Bronchial epithelial cell (primary cell): ENCODE measurements around the gene APLP2. TPM values are rescaled to one million over a fixed set of nuclear protein-coding genes. Genes with fewer than 3 reads are reported as not detected.
"Not testable (repeated sequence)": the region's sequence is repeated elsewhere in the genome, so short reads cannot be mapped to it uniquely, and the experiment has no call there.

ENCODE experiments used
- DNase-seq: peaks from one replicate; pipeline ENCODE4 v3.0.0-alpha.2; 2010; ENCODE audit warnings: low read depth
- FAIRE-seq: peaks from 2 replicates; lab custom pipeline; 2011; peaks lifted over from hg19 to GRCh38; lab: Jason Lieb, UNC
- H3K27me3 ChIP-seq: 2 replicates; pipeline ENCODE4 v1.5.1; 2011; ENCODE audit warnings: low read length; ENCODE audit not compliant: control insufficient read depth, insufficient read depth
- H3K36me3 ChIP-seq: 2 replicates; pipeline ENCODE4 v1.5.1; 2011; ENCODE audit warnings: low read length; ENCODE audit not compliant: control insufficient read depth, insufficient read depth
- H3K4me3 ChIP-seq: 2 replicates; pipeline ENCODE4 v1.5.1; 2011; ENCODE audit warnings: mild to moderate bottlenecking, low read depth, low read length, control low read depth
- CTCF ChIP-seq: IDR thresholded peaks from 2 replicates; pipeline ENCODE4 v1.5.1; 2011; ENCODE audit warnings: mild to moderate bottlenecking, moderate library complexity, low read length, control low read depth, inconsistent platforms; ENCODE audit not compliant: insufficient read depth, severe bottlenecking
- total RNA-seq: library from RNA; depleted of rRNA; stranded (reverse); fragments of >200 nt; gene quantifications from 2 replicates; pipeline ENCODE4 v1.2.1, GENCODE V29; 2014

The APLP2 gene
- total RNA-seq, 1 donor from 2014 or later = 504 TPM

GRCh38 chr11:130188585-130189347, 119.1 kb downstream of the APLP2 start:
- no peak for TF ChIP-seq CTCF
- FAIRE-seq (no peak), DNase-seq (no peak)
- Histone ChIP-seq H3K4me3 (no peak overlapping the region), H3K27me3 (no peaks in the 10 kb centered on the region), H3K36me3 (peaks cover 18% of the 10 kb centered on the region)

GRCh38 chr11:130189492-130190210, 120.0 kb downstream of the APLP2 start:
- no peak for DNase-seq
- Histone ChIP-seq H3K4me3 (no peak overlapping the region), H3K36me3 (peaks cover 25% of the 10 kb centered on the region), H3K27me3 (no peaks in the 10 kb centered on the region)
- FAIRE-seq = no peak
- no peak for TF ChIP-seq CTCF

DNA sequence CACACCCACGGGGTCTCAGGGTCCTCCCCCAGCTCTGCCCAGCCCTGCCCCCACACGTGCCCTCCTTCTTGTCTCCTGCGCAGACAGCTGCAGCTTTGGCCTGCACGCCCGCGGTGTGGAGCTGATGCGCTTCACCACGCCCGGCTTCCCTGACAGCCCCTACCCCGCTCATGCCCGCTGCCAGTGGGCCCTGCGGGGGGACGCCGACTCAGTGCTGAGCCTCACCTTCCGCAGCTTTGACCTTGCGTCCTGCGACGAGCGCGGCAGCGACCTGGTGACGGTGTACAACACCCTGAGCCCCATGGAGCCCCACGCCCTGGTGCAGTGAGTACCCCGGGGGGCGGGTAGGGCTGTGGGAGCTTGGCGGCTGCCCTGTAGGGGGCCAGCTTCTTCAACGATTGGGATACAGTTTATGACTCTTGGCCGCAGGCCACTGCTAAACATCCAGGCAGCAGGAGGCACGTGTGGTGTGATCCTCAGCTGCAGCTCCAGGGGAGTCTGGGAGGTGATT, 120.7 kb downstream of the APLP2 start:
- no peak overlapping the region for H3K4me3 ChIP-seq
- no peak for TF ChIP-seq CTCF
- FAIRE-seq (no peak), DNase-seq (no peak)
- H3K27me3 ChIP-seq = no peaks in the 10 kb centered on the region
- peaks cover 27% of the 10 kb centered on the region for H3K36me3 ChIP-seq

DNA sequence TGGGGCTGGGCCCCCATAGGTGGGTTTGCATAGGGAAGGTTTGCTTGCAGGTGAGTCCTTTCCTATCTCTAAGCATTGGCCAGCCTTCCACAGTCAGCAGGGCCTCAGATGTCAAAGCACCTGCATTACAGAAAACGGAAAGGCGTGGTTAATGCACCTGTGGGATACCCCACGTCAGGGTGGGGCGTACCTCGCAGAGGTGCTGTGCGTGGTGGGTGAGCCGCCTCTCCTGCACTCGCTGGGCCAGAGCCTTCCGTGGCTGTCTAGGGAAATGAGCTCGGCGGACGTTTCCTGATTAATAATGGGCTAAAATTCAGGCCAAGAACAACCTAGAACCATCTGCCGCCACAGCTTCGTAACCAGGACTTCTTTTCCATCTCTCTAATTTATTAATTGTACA, 122.2 kb downstream of the APLP2 start:
- no peak for TF ChIP-seq CTCF
- H3K27me3 ChIP-seq = no peaks in the 10 kb centered on the region
- FAIRE-seq = no peak
- DNase-seq = no peak
- no peak overlapping the region for H3K4me3 ChIP-seq
- peaks cover 27% of the 10 kb centered on the region for H3K36me3 ChIP-seq

GRCh38 chr11:130192845-130193267, 123.2 kb downstream of the APLP2 start:
- TF ChIP-seq CTCF = no peak
- no peaks in the 10 kb centered on the region for H3K27me3 ChIP-seq
- DNase-seq = no peak
- H3K36me3 ChIP-seq = peaks cover 32% of the 10 kb centered on the region
- FAIRE-seq = no peak
- H3K4me3 ChIP-seq = no peak overlapping the region

DNA sequence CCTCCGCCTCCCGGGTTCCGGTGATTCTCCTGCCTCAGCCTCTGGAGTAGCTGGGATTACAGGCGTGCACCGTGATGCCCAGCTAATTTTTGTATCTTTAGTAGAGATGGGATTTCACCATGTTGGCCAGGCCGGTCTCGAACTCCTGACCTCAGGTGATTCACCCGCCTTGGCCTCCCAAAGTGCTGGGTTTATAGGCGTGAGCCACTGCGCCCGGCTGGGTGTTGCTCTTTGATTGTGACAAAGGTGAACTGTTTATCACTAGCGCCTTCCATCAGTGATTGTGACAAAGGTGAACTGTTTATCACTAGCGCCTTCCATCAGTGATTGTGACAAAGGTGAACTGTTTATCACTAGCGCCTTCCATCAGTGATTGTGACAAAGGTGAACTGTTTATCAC, 123.9 kb downstream of the APLP2 start:
- peaks cover 33% of the 10 kb centered on the region for H3K36me3 ChIP-seq
- DNase-seq, H3K27me3 ChIP-seq, FAIRE-seq, H3K4me3 ChIP-seq: not testable (repeated sequence)

Other genes with a start within 250 kb of the APLP2 start
- gene NFRKB, start 174.3 kb upstream of the APLP2 start, total RNA-seq = 9.6 and 26.3 TPM in 2 replicates
- gene PRDM10, start 67.1 kb upstream of the APLP2 start, total RNA-seq = 4.4 and 4.7 TPM in 2 replicates
- gene ST14, start 89.9 kb downstream of the APLP2 start, total RNA-seq = 79.2 and 105 TPM in 2 replicates
- gene ZBTB44, start 245.0 kb downstream of the APLP2 start, total RNA-seq = 19.1 and 28.4 TPM in 2 replicates